Sigmoid colon (tissue), 3 donors: ENCODE results near the gene ROMO1.

ENCODE experiments used
- POLR2A ChIP-seq, 2 donors: fragments of 450-650 bp; IDR thresholded peaks; one replicate each; pipeline ENCODE4 v1.6.1; 2016; ENCODE audit warnings: antibody characterized with exemption in 2 of 2, mild to moderate bottlenecking in 2 of 2, moderate library complexity in 2 of 2
- TF ChIP-seq, protein P1 (sequence below), 4 experiments: fragments of 450-650 bp in 3 of 4; fragments of 200-600 bp in 1 of 4; IDR thresholded peaks; one replicate each; pipeline ENCODE4 v1.5.1; 2016 to 2019; ENCODE audit warnings: antibody characterized with exemption in 4 of 4, mild to moderate bottlenecking in 3 of 4, moderate library complexity in 2 of 4

DNA sequence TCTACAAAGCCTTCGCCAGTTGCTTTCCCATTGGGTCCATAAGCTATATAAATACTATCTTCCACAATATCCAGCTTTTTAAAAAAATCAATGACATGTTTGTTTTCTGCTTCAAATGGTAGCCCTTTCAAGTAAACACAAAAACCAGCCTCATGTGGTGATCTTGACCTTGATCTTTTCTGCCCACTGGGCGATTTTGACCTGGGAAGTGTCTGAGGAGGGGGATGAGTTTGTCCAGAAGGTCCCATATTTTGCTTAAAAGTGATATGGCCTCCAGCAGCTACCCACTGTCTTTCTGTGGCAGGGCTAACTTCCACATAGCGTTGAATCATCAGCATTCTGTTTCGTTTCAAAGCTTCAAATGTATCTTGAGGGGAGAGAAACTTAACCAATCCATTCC, 45.3 kb upstream of the ROMO1 start:
- TF ChIP-seq, protein P1, sequence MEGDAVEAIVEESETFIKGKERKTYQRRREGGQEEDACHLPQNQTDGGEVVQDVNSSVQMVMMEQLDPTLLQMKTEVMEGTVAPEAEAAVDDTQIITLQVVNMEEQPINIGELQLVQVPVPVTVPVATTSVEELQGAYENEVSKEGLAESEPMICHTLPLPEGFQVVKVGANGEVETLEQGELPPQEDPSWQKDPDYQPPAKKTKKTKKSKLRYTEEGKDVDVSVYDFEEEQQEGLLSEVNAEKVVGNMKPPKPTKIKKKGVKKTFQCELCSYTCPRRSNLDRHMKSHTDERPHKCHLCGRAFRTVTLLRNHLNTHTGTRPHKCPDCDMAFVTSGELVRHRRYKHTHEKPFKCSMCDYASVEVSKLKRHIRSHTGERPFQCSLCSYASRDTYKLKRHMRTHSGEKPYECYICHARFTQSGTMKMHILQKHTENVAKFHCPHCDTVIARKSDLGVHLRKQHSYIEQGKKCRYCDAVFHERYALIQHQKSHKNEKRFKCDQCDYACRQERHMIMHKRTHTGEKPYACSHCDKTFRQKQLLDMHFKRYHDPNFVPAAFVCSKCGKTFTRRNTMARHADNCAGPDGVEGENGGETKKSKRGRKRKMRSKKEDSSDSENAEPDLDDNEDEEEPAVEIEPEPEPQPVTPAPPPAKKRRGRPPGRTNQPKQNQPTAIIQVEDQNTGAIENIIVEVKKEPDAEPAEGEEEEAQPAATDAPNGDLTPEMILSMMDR (IDR thresholded peaks at IDR 0.05) = no peak
- TF ChIP-seq POLR2A (IDR thresholded peaks at IDR 0.05) = no peak
